Measurements from ENCODE around the gene IL17F.

DNA sequence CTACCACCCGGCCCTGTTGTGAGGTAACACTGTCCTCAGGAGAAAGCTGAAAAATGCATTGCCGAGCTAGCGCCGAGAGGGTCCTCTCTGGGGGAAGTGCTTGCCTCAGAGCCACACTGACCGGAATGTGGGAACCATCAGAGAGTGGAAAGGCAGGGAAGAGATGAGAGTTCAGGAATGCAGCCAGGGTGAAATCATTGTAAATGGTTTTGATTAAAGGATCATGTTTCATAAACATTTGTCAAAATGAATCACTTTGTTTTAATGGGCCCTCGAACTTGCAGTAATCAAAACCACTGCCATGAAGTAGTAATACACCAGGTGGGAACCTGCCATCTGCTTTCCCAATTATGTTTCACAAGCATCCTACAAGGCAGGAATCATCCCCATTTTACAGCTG is 16.9 kb upstream of the IL17F start:
- TF ChIP-seq, protein P1, sequence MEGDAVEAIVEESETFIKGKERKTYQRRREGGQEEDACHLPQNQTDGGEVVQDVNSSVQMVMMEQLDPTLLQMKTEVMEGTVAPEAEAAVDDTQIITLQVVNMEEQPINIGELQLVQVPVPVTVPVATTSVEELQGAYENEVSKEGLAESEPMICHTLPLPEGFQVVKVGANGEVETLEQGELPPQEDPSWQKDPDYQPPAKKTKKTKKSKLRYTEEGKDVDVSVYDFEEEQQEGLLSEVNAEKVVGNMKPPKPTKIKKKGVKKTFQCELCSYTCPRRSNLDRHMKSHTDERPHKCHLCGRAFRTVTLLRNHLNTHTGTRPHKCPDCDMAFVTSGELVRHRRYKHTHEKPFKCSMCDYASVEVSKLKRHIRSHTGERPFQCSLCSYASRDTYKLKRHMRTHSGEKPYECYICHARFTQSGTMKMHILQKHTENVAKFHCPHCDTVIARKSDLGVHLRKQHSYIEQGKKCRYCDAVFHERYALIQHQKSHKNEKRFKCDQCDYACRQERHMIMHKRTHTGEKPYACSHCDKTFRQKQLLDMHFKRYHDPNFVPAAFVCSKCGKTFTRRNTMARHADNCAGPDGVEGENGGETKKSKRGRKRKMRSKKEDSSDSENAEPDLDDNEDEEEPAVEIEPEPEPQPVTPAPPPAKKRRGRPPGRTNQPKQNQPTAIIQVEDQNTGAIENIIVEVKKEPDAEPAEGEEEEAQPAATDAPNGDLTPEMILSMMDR (IDR thresholded peaks at IDR 0.05), result no peak
- no peak for TF ChIP-seq POLR2A (IDR thresholded peaks at IDR 0.05)

Data from esophagus squamous epithelium (tissue), 4 donors.